Suppressor macrophage treated with lipopolysaccharide for 1 hour (primary cell): ENCODE results near the gene NOP14.
"Not testable (repeated sequence)": the region's sequence is repeated elsewhere in the genome, so short reads cannot be mapped to it uniquely, and the experiment has no call there.

Source experiments
- DNase-seq, 3 donors: peaks; one replicate each; pipeline ENCODE4 v3.0.0-alpha.2; 2020 to 2022

The NOP14 gene

GRCh38 chr4:2930758-2931511 lies 32.3 kb downstream of the NOP14 start:
- DNase-seq, result no peak

DNA sequence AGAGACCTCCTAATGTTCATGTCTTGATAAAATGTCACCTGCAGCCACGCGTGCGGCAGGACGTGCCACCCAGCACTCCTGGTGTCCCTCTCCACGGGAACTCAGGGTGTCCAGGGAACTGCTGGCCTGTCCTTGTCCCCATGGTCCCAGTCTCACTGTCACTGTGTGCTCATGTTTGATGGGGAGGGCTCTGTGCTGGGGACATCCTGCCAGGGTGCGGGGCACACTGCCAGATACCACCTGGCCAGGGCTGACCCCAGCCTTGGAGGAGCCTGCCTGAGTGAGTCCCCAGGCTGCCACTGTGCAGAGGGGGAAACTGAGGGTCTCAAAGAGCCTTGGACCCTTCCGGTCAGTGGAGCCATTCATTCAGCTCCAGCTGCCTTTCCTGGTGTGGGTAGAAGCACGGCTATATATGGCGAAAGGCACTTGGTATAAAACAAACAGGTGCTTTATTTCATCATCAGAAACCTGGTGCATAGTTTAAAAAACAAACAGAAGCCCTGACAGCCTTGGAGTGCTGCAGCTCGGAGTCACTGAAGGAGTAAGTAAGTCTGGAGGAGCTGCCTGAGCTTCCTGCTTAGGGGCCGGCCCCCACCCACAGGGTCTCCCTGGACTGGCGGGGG lies 33.0 kb downstream of the NOP14 start:
- DNase-seq, result no peak

DNA sequence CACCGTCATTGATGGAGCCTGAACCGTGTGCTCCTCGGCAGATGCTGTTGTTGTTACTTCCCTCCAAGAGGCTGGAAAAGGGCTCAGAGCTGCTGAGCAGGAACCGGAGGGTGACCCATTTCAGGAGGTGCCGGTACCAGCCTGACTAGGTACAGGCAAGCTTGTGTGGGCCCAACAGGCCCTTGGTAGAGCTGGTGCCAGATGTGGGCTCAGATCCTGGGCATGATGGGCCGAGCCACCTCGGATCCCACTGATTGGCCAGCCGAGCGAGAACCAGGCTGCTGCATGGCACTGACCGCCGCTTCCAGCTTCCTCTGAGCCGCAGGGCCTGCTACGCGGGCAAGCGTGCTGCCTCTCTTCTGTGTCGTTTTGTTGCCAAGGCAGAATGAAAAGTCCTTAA lies 33.7 kb downstream of the NOP14 start:
- DNase-seq, result no peak

- DNase-seq, result no peak
These were observed 34.7 kb downstream of the NOP14 start for GRCh38 chr4:2928242-2929176.

- no peak for DNase-seq
These were observed 35.5 kb downstream of the NOP14 start for GRCh38 chr4:2927696-2928075.

GRCh38 chr4:2927016-2927695 lies 36.0 kb downstream of the NOP14 start:
- no peak for DNase-seq

DNA sequence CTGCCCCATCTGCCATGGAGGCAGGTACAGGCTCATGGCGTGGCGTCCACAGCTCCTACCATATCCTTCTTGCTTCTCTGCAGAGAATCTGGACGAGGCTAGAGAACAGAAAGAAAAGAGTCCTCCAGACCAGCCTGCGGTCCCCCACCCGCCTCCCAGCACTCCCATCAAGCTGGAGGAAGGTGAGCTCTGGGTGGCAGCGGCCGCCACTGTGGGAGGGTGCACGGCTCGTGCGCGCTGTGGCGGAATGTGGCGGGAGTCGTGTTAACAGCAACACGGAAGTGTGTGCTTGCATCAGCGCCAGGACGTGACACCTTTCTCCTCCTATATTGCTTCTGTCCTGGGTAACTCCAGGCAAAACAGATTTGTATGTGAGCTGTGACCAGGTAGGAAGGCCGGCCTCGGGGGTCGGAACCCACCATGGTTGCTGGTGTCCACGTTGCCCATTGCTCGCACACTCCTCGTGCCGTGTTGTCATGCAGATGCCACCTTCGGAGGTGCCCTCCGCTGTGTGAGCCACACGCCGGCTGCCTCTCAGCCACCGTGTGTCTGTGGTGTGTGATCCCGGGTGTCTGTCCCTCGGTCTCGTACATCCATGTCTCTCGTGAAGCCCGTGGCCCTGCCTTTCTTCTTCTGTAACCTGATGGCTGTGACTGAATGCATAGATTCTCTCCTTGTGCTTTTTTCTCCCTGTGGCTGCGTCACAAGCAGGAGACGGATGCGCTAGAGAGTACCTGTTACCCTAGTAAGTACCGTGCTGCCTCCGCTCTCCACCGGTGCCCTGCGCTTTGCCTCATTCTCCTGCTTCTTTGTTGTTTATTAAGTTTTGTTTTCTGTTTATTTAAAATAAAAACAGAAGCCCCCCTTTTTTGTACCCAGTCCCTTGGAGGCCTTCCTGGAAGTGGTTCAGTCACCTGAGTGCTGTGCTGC lies 37.0 kb downstream of the NOP14 start:
- DNase-seq, result no peak

GRCh38 chr4:2925496-2925895 lies 37.7 kb downstream of the NOP14 start:
- no peak for DNase-seq

DNA sequence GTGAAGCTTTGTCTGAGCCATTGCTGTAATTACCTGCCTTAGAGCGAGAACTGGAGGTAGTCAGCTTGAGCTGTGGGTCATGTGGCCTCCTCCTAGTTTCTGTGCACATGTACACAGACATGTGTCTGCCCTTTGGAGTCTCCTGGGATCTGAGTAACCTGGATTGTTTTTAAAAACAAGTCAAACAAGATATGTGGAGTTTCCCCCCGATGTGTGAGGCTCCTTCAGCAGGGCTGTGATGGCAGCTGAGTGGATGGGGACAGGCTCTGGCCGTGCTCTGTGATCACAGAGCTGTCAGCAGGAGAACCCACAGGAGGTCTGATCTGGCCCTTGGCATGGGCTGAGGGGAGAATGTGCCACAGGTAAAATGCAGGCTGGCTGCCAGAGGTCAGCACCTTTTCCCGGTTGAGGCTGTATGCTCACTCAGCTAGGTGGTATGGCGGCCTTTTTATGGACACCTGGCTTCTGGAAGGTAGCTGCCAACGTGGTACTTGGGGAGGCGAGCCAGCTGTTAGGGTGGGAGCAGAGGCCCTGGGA lies 38.4 kb downstream of the NOP14 start:
- DNase-seq, result no peak

- DNase-seq, result no peak
These were observed 38.9 kb downstream of the NOP14 start for GRCh38 chr4:2924286-2924685.

GRCh38 chr4:2923668-2924173 lies 39.5 kb downstream of the NOP14 start:
- DNase-seq, result no peak

DNA sequence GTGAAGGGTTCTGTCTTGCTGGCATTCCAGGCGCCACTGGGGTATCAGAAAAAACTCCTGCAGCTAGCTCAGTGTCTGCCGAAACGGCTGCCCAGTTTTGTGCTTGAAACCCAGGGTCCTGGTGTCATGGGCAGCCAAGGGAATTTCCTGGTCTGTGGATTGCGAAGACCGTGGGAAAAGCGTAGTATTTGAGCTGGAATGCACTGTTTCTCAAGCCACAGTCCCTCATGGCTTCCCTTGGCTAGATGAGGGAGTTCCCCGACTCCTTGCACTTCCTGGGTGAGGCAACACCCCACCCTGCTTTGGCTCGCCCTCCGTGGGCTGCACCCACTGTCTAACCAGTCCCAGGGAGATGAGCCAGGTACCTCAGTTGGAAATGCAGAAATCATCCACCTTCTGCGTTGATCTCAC lies 40.1 kb downstream of the NOP14 start:
- DNase-seq, result peak; percentile 64 to 77 (median 75)

GRCh38 chr4:2922453-2923101 lies 40.6 kb downstream of the NOP14 start:
- DNase-seq, result not testable (repeated sequence)

DNA sequence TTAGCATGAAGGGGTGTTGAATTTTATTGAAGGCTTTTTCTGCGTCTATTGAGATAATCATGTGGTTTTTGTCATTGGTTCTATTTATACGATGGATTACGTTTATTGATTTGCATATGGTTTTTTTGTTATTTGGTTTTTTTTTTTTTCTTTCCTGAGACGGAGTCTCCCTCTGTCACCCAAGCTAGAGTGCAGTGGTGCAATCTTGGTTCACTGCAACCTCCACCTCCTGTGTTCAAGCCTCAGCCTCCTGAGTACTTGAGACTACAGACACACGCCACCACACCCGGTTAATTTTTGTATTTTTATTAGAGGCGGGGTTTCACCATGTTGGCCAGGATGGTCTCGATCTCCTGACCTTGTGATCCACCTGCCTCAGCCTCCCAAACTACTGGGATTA lies 44.5 kb downstream of the NOP14 start:
- DNase-seq, result not testable (repeated sequence)

GRCh38 chr4:2918300-2918699 lies 44.9 kb downstream of the NOP14 start:
- DNase-seq, result not testable (repeated sequence)

GRCh38 chr4:2916696-2917095 lies 46.5 kb downstream of the NOP14 start:
- not testable (repeated sequence) for DNase-seq

DNA sequence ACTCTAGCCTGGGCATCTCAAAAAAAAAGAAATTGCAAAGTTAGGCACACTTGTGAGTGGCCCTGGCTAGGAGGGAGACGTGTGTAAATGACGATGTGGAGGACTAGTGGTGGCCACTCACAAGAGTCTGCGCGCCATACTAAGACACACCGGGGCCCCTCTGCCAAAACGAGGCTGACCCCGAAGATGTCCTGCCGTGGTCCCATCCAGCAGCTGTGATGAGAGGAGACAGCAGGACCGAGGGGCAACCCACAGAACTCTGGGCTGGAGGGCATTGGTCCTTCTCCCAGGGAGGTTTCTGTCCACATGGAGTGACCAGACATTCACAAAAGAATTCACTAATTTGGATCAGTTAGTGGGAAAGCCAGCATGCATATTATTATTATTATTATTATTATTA lies 47.4 kb downstream of the NOP14 start:
- no peak for DNase-seq

DNA sequence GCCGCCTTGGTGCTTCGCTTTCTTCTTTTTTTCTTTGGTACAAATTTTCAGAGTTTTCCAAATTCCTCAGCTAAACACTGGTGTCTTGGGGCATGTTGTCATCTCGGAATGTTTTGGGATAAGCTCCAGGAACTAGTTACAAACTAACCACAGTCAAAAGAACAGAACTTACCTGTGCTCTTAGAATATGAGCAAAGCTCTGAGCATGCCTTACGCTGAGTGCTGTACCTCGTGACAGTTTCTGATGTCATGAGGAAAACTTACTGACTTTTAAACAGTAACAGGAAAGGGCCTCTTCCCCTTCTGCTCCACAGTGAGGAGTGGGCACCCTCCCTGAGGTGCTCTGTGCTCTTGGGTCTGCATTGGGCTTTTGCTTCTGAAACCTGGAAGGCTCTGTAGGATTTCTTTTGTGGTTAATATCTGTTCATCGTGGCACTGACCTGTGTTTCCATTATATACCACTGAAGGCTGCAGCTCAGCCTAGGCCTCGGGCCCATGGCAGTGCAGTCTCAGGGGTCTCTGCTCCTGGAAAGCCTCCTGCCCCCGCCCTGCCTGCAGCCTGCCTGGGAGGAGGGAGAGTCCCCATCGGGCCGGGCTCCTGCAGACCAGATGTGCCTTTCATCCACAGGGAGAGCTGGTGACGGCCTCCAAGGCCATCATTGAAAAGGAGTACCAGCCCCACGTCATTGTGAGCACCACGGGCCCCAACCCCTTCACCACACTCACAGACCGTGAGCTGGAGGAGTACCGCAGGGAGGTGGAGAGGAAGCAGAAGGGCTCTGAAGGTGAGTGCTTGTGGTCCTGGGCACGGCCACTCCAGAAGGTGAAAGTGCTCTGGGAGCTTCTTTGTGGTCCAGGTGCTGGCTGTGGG lies 48.7 kb downstream of the NOP14 start:
- no peak for DNase-seq

DNA sequence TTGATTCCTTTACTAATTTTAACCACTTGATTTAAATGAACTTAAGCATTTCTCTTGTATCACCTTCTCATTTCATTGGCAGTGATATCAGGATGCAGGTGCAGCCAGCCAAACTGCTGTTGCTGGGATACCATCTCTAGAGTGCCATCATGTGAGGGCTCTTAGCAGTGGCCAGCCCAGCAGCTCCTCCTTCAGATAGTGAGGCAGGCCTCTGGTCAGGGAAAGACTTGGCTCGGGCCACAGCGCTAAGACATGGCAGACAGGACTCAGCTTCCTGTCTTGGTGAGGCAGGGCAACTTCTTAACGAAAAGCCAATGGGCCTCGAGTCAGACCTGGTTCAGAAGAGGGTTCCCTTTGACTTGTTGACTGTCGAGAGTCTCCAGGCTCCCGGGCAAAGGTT lies 50.0 kb downstream of the NOP14 start:
- no peak for DNase-seq

DNA sequence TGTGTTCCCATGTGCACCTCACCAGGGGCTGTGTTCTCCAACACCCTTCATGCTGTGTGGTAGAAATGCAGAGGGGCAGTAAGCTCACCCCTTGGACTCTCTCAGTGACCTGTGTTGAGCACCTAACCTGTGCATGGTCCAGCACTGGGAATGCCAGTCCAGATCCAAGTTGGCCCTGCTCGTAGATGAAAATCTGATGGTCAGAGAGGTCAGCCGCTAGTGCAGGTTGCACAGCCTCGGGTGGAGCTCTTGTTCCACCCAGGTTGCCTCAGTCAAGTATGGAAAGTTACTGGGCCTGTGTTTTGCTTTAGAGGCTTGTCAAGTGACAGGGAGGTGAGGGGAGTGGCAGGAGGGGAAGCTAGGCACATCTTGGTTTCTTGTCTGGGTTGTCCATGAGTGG lies 51.3 kb downstream of the NOP14 start:
- DNase-seq, result no peak
